GM13976 (cell line): Measurements from ENCODE around the gene ARPP19.
"Not testable (repeated sequence)": the region's sequence is repeated elsewhere in the genome, so short reads cannot be mapped to it uniquely, and the experiment has no call there.

ENCODE experiments used
- DNase-seq: peaks from one replicate; pipeline ENCODE4 v3.0.0; 2012; ENCODE audit warnings: low spot score
- in situ Hi-C: fragments of 300-500 bp; cut with MboI; formaldehyde crosslinking; loops from one replicate; pipeline ENCODE4 v1.12.0; 2022; ENCODE audit warnings: low sequenced_read_pairs, mixed read lengths, inconsistent platforms; ENCODE audit not compliant: unreplicated experiment
- TF ChIP-seq, protein P1 (sequence below): IDR thresholded peaks from 2 replicates; pipeline ENCODE4 v1.5.1; 2012; ENCODE audit warnings: borderline replicate concordance, mild to moderate bottlenecking; ENCODE audit not compliant: insufficient read depth; ENCODE audit errors: extremely low read depth, missing control alignments, control extremely low read depth

The ARPP19 gene

DNA sequence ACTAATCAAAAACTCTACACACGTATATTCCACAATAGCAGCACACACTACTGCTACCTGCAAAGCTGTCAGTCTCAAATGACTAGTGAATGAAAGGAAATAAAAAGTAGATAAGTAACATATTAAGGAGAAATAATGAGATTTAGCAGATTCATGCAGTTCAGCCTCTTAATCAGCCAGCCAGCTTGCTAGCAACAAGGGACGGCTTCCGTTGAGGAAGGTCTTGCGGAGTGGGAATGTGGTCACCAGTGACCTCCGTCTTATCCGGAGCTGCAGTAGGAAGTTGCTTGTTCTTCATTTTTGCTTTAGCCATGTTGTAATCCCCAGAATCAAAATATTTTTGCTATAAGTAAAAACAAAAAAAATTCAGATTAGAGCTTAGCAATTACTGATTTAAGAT, 17.1 kb downstream of the ARPP19 start:
- TF ChIP-seq, protein P1, sequence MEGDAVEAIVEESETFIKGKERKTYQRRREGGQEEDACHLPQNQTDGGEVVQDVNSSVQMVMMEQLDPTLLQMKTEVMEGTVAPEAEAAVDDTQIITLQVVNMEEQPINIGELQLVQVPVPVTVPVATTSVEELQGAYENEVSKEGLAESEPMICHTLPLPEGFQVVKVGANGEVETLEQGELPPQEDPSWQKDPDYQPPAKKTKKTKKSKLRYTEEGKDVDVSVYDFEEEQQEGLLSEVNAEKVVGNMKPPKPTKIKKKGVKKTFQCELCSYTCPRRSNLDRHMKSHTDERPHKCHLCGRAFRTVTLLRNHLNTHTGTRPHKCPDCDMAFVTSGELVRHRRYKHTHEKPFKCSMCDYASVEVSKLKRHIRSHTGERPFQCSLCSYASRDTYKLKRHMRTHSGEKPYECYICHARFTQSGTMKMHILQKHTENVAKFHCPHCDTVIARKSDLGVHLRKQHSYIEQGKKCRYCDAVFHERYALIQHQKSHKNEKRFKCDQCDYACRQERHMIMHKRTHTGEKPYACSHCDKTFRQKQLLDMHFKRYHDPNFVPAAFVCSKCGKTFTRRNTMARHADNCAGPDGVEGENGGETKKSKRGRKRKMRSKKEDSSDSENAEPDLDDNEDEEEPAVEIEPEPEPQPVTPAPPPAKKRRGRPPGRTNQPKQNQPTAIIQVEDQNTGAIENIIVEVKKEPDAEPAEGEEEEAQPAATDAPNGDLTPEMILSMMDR, result no peak
- in situ Hi-C loops, result no loop called here
- no peak for DNase-seq

DNA sequence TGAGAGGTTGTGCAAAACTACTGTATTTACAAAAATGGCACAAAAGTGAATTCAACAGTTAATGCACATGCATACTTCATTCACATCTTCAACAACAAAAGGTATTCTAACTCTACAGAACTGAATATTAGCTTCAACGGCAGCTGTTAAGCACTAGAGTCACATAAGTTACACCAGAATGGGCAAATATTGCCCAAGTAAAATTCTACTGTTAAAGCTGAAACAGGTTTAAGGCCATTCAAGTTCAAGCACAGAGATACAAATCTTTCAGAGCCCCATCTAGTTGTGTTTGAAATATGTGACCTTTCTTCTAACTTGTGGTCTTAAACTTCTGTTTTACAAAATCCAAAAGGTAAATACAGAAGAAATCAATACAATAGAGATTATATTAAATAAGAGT, 17.6 kb downstream of the ARPP19 start:
- DNase-seq, result not testable (repeated sequence)

DNA sequence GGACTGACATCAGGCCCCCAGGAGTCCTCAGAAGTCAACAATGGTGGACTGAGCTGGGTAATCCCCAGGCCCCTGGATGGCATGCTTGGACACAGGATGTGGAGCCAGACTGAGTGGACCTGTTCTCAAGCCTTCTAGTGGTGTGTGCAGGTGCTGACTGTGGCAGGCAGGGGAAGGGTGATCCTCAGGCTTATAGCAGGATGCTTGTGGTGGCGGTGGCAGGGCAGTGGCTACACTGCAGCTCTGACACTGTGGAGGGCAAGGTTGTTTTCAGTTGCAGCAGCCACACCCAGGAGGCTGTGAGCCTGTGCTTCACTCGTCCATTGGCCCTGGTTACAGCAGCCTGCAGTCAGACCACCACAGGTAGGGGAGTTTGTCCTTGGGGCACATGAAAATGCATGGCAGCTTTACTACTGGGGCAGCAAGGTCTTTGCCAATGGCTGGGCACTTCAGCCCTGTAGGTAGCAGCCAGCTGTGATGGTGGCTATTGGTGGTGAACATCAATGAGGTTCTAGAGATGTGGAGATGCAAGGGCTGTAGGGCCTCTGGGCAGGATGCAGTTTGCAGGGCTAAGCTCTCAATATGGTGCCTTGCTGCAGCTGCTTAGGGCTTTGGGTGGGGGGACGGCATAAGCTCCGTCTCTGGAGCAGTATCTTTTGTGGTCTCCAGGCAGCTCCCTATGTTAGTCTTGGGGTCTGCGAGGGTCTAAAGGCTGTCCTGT, 22.6 kb downstream of the ARPP19 start:
- TF ChIP-seq, protein P1, result no peak
- in situ Hi-C loops, result no loop called here
- DNase-seq, result no peak

More for the DNA sequence above, 17.6 kb downstream of the ARPP19 start:
- in situ Hi-C loops, result not testable (repeated sequence)

DNA sequence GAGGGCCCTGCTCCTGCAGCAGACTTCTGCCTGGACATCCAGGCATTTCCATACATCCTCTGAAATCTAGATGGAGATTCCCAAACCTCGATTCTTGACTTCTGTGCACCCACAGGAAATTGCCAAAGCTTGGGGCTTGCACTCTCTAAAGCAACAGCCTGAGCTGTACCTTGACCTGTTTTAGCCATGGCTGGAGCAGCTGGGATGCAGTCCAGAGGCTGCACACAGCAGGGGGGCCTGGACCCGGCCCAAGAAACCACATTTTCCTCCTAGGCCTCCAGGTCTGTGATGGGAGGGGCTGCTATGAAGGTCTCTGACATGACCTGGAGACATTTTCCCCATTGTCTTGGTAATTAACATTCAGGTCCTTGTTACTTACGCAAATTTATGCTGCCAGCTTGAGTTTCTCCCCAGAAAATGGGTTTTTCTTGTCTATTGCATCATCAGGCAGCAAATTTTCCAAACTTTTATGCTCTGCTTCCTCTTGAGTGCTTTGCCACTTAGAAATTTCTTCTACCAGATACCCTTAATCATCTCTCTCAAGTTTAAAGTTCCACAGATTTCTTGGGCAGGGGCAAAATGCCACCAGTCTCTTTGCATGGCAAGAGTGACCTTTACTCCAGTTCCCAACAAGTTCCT, 28.3 kb downstream of the ARPP19 start:
- in situ Hi-C loops, result no loop called here
- TF ChIP-seq, protein P1, result no peak
- no peak for DNase-seq

DNA sequence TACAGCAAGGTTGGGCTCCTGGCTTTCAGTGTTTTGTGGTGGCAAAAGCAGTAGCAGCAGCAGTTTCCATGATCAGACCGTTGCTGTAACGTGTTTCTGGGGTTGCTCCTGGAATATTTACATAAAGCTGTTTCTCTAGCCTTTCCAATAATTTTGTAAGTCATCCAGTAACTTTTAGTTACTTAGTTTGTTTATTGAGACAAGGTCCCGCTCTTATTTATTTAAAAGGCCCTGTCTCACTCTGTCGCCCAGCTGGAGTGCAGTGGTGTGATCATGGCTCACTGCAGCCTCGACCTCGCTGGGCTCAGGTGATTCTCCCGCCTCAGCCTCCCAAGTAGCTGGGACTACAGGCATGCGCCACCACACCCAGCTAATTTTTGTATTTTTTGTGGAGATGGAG, 31.4 kb downstream of the ARPP19 start:
- TF ChIP-seq, protein P1, result no peak
- in situ Hi-C loops, result no loop called here
- no peak for DNase-seq

DNA sequence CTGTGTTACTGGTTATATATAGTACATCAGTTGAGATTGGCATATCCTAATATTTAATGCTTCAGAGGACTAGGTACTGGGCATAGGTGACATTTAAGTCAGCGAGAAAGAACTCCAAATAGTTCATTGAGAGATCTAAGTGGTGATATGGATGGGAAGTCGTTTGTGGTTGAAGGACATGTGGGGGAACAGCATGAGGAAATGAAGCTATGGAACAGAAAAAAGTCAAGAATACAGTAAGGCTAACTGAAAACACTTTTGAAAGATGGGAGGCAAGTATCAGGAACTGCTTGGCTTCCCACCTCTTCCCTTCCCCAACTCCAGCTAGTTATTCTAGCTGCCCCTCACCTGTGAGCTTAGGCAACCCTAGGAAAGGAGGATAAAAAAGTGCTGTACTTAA, 36.4 kb downstream of the ARPP19 start:
- TF ChIP-seq, protein P1, result no peak
- no peak for DNase-seq
- in situ Hi-C loops, result no loop called here

DNA sequence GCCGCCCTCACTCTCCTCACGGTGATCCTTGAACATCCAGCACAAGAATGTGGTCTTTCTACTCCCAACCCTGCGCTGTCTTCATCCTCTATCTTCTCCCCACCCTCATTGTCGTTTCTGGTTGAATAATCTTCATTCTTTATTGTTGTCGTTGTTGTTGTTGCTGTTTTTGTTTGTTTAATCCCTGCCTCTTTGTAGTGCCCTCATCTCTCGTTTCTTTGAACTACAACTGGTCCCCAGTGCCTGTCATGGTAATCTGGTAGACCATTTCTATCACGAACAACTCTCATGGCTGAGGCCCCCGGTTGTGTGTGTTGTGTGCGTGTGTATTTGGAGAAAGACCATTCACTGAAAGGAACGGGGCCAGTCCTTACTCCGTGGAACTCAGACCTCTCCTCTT, 38.9 kb downstream of the ARPP19 start:
- in situ Hi-C loops, result no loop called here
- DNase-seq, result no peak
- TF ChIP-seq, protein P1, result no peak
